Stimulated activated CD8-positive, alpha-beta memory T cell treated with anti-CD3 and anti-CD28 coated beads, Interleukin-7, amount 100 ng/mL, for 24 hours (primary cell): ENCODE results near the gene NBPF6.
"Not testable (repeated sequence)": the region's sequence is repeated elsewhere in the genome, so short reads cannot be mapped to it uniquely, and the experiment has no call there.

ENCODE experiments used
- DNase-seq: peaks from one replicate; pipeline ENCODE4 v3.0.0-alpha.2; 2020; ENCODE audit warnings: low read depth

Gene NBPF6

GRCh38 chr1:108502138-108502537, 52.0 kb downstream of the NBPF6 start:
- DNase-seq: no peak

GRCh38 chr1:108502624-108503023, 52.5 kb downstream of the NBPF6 start:
- no peak for DNase-seq

GRCh38 chr1:108503062-108503733, 53.1 kb downstream of the NBPF6 start:
- no peak for DNase-seq

- no peak for DNase-seq
Measured at GRCh38 chr1:108504447-108504846, 54.3 kb downstream of the NBPF6 start.

DNA sequence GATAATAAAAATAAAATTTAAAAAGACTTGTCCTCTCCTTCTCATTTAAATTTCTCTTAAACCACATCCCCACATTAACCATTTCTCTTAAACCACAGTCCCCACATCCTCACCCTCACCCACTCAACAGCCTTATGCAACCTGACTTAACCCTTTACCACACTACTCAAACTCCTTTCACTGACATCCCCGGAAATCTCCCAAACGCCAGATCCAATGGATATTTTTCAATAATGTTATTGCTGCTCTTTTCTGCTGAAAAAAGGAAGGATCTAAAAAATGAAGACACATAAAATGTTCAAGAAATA, 55.6 kb downstream of the NBPF6 start:
- DNase-seq: no peak

DNA sequence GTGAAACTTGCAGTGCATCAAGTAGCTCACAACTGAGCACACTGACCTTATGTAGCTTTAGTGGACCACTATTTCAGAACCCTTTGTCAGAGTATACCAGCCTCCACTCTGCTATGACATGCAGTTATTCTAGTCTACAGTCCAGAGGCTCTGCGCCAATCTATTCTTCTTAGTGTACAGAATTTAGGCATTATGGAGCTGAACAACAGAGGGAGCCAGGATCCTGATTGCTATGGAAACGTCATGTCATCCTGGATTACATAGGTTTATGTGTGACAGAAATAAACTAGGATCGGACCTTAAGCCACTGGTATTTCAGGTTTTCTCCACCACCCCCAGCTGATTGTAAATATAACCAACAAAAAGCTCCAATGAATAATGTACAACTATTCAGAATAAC, 61.6 kb downstream of the NBPF6 start:
- DNase-seq: no peak

- DNase-seq: no peak
Measured at GRCh38 chr1:108512239-108513043, 62.3 kb downstream of the NBPF6 start.

- no peak for DNase-seq
Measured at GRCh38 chr1:108513044-108513415, 62.9 kb downstream of the NBPF6 start.

DNA sequence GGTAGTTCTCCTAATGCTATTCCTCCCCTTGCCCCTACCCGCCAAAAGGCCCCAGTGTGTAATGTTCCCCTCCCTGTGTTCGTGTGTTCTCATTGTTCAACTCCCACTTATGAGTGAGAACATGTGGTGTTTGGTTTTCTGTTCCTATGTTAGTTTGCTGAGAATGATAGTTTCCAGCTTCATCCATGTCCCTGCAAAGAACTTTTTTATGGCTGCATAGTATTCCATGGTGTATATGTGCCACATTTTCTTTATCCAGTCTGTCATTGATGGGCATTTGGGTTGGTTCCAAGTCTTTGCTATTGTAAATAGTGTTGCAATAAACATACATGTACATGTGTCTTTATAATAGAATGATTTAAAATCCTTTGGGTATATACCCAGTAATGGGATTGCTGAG, 63.8 kb downstream of the NBPF6 start:
- not testable (repeated sequence) for DNase-seq

DNA sequence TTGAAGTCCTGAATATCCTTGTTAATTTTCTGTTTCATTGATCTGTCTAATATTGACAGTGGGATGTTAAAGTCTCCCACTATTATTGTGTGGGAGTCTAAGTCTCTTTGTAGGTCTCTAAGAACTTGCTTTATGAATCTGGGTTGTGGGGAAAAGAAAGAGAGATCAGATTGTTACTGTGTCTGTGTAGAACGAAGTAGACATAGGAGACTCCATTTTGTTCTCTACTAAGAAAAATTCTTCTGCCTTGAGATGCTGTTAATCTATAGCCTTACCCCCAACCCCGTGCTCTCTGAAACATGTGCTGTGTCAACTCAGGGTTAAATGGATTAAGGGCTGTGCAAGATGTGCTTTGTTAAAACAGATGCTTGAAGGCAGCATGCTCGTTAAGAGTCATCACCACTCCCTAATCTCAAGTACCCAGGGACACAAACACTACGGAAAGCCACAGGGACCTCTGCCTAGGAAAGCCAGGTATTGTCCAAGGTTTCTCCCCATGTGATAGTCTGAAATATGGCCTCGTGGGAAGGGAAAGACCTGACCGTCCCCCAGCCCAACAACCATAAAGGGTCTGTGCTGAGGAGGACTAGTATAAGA, 67.3 kb downstream of the NBPF6 start:
- not testable (repeated sequence) for DNase-seq
